Coronary artery (tissue), 2 donors: Measurements from ENCODE around the gene CACNA2D3.

ENCODE experiments used
- DNase-seq: peaks from one replicate; pipeline ENCODE4 v3.0.0-alpha.2; 2017; ENCODE audit warnings: low spot score
- H3K27ac ChIP-seq, 2 donors: fragments of 200-600 bp; sonication (generic); one replicate each; pipeline ENCODE4 v1.5.1; 2016 to 2019
- H3K4me3 ChIP-seq: fragments of 200-600 bp; sonication (generic); 2 replicates; pipeline ENCODE4 v1.5.1; 2016; ENCODE audit warnings: mild to moderate bottlenecking, moderate library complexity
- TF ChIP-seq, protein P1 (sequence below): fragments of 200-600 bp; sonication (generic); IDR thresholded peaks from one replicate; pipeline ENCODE4 v1.5.1; 2019; ENCODE audit warnings: antibody characterized with exemption

The CACNA2D3 gene

DNA sequence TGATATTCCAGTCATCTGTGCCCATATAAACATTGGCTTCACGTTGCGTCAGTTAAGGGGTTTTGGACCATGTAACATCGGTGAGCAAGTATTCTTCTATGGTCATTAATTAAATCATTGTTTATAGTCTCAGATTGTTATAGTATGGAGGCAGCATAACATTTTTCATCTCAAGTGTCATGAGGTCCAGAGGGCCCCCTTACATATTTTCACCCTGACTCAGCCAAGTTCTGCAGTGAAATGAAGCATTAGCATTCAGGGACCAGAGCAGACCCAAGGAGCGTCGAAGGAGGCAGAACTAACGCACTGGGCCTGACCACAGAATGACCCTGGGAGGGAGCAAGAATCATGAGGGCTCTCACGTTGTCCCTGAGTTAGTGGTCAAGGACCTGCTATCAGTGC lies 634.0 kb downstream of the CACNA2D3 start:
- Histone ChIP-seq H3K27ac (no peak overlapping the region), H3K4me3 (no peak overlapping the region)
- DNase-seq: no peak
- TF ChIP-seq, protein P1, sequence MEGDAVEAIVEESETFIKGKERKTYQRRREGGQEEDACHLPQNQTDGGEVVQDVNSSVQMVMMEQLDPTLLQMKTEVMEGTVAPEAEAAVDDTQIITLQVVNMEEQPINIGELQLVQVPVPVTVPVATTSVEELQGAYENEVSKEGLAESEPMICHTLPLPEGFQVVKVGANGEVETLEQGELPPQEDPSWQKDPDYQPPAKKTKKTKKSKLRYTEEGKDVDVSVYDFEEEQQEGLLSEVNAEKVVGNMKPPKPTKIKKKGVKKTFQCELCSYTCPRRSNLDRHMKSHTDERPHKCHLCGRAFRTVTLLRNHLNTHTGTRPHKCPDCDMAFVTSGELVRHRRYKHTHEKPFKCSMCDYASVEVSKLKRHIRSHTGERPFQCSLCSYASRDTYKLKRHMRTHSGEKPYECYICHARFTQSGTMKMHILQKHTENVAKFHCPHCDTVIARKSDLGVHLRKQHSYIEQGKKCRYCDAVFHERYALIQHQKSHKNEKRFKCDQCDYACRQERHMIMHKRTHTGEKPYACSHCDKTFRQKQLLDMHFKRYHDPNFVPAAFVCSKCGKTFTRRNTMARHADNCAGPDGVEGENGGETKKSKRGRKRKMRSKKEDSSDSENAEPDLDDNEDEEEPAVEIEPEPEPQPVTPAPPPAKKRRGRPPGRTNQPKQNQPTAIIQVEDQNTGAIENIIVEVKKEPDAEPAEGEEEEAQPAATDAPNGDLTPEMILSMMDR: no peak

DNA sequence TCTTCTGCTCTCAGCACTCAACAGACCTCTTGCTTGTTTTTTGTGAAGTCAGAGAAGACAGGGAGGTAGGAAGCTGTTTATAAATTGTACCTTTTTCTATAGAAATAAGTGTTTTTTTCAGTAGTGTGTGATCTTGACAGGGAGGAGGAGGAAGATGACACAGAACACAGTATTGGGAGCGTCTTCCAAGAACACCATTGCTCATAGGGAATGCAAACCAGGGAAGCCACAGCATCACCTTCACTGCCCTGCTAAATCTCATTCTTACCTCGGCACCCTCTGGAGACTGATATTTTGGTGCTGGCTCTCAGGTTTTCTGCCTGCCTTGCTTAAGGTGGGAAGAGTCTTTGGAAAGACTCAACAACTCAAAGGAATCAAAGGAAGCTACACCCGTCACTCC lies 636.1 kb downstream of the CACNA2D3 start:
- no peak overlapping the region for H3K27ac ChIP-seq
- TF ChIP-seq, protein P1: no peak
- H3K4me3 ChIP-seq: no peak overlapping the region
- no peak for DNase-seq

DNA sequence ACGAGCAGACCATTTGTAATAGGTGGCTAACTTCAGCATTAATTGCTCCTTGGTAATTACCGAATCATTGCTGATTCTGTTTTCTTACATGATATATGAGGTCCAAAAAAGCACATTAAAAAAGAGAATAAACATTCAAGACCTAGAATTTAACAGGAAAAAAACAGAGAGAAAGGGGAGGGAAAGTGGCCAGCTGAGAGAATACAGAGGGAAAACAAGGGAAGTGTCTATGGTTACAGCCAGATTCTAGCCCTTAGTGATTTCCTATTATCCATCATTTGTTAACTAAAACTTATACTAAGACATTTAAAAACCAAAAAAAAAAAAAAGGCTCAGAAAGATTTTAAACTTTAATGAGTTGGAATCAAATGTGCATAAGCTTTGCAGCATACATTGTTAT lies 636.8 kb downstream of the CACNA2D3 start:
- no peak overlapping the region for H3K4me3 ChIP-seq
- no peak overlapping the region for H3K27ac ChIP-seq
- DNase-seq: no peak
- TF ChIP-seq, protein P1: no peak

DNA sequence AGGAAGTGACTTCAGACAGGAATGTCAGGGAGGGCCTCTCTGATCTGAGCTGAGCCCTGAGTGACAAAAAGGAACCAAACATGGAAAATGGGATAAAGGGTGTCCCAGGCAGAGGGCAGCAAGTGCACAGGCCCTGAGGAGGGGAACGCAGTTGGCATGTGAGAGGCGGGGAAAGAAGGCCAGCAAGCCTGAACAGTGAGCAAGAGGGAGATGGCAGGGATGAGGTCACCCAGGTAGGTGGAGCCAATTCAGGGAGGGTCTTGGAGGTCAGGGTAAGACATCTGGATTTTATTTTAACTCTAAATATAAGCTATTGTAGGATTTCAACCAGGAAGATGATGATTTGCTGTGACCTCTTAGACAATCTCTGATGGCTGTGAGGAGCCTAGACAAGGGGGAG lies 637.8 kb downstream of the CACNA2D3 start:
- TF ChIP-seq, protein P1: no peak
- Histone ChIP-seq H3K4me3 (no peak overlapping the region), H3K27ac (no peak overlapping the region)
- DNase-seq: no peak

DNA sequence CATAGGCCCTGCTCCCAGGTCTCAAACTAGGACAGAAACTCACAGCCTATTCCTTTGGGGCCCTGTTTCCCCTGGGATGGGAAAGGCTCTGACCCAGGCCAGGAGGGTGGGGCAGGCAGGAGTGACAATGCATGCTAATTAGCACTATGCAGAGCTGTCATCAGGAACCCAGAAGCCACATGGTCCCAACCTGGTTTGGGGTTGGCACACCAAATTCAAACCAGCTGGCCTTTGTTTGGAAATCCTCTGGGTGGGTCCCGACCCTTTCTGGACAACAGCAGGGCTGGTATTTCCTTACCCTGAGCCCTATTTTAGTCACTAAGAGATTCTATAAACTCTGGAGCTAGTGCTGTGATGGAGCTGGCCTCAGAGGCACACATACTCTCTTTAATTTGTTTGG lies 639.3 kb downstream of the CACNA2D3 start:
- TF ChIP-seq, protein P1: no peak
- Histone ChIP-seq H3K27ac (no peak overlapping the region), H3K4me3 (no peak overlapping the region)
- DNase-seq: no peak

DNA sequence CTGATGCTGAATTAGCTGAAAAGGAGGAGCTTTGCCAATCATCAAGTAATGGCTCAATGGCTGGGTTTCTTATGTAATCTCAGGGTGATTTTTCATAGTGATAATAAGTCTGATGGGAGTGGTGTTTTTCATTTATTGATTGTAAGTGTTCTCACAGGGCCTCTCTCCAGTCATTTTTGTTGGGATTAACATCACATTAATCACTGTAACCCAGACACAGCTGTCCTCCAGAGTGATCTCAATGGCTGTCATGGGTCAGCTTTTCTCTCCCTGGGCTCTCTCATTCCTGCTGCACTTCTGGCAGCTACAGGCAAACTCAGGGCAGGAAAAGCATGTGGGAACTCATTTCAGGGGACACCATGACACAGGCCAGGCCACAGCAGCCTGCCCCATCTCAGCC lies 642.6 kb downstream of the CACNA2D3 start:
- TF ChIP-seq, protein P1: no peak

DNA sequence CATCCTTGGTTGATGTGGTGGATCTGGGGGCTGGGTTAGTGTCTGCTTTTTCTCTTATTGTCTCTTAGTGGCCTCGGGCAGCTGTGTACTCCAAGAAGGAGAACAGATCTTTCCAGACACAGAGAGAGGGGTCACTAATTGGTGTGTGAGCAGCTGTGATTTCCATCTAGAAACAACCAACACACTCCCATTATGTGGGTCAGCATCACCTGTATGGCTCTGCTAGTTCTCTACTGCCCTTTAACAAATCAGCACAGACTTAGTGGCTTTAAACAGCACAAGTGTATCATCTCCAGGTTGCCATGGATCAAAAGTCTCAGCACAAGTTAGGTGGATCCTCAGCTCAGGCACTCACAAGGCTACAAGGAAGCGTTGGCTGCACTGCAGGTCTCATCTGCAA lies 648.7 kb downstream of the CACNA2D3 start:
- TF ChIP-seq, protein P1: no peak
- Histone ChIP-seq H3K4me3 (no peak overlapping the region), H3K27ac (no peak overlapping the region)
- no peak for DNase-seq

More for the DNA sequence above, 642.6 kb downstream of the CACNA2D3 start:
- no peak for DNase-seq
- no peak overlapping the region for H3K4me3 ChIP-seq
- no peak overlapping the region for H3K27ac ChIP-seq
